Measurements from ENCODE around the gene GNAI3.
A peak's percentile ranks its signal among the peaks of the same experiment; 100 is the strongest.

The GNAI3 gene

DNA sequence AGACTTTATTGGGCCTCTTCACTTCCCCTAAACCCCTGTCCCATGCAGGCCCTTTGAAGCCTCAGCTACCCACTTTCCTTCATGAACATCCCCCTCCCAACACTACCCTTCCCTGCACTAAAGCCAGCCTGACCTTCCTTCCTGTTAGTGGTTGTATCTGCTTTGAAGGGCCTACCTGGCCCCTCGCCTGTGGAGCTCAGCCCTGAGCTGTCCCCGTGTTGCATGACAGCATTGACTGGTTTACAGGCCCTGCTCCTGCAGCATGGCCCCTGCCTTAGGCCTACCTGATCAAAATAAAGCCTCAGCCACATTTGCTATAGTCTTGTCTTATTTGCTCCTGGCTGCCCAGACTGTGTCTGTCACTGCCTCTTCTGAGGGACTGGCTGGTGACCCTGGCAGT is 113.0 kb downstream of the GNAI3 start:
- DNase-seq (ENCODE audit: low spot score), result no peak

DNA sequence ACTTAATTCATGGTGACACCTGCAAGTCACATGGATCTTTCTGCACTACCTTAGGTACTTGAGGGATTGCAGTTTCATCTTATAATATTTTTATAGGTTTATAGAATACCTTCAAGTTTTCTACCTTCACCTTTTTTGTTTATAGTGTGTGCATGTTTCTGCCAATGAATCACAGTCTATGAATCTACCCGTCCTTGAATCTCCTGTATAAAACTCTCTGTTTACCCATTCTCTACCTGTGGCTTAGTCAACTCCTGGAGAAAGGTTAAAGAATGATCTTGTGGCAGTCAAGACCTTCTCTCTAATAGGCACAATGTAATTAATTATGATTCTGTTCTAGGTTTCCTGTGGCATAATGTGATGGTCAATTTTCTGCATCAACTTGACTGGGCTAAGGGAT is 116.3 kb downstream of the GNAI3 start:
- no peak for DNase-seq (ENCODE audit: low spot score)

DNA sequence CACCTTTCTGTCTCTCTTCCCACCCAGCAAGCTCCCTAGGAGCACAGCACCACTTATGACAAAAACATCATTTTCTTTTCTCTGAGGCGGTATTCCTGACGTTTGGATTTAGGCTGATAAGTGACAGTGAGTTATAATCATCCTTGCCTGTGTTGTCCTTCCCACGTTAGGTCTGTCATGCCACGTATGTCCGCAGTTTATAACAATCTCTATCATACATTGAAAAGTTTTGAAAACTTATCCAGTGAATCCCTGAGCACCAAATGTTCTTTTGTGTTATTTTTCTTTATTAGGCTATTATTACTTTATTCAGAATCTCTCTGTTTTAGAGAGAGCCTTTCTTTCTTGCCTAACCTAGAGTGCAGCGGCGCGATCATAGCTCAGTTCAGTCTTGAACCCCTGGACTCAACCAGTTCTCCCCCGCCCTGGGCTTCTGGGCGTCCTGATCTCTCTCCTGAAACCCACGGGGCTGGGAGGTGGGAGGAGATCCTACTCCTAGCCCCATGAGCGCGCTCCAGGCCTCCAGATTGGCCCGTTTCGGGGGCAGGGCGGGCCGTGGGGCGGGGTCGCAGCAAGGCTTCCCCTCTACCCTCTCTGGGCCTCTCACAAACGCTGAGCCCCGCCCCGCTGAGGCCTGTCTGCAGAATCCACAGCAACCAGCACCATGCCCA is 119.2 kb downstream of the GNAI3 start, which contains the start of gene GSTM2:
Gene GSTM2, plus strand, starts transcription at position 606 of the 671 bp plus-strand sequence. Its CDS starts 59 bp downstream, at position 665.
- DNase-seq (ENCODE audit: low spot score), result peak; percentile 66

Measured in kidney tubule cell (primary cell).